HepG2 (cell line): ENCODE measurements around the gene VPS11. TPM values are rescaled to one million over a fixed set of nuclear protein-coding genes. Genes with fewer than 3 reads are reported as not detected.
A peak's percentile ranks its signal among the peaks of the same experiment; 100 is the strongest.

Experiments used
- AKNA ChIP-seq: sonication (generic); formaldehyde crosslinking; IDR thresholded peaks from 2 replicates; pipeline ENCODE4 v1.4.0; 2020; ENCODE audit warnings: missing genetic modification reagents, borderline replicate concordance
- CENPBD1 ChIP-seq: sonication (generic); formaldehyde crosslinking; IDR thresholded peaks from 2 replicates; pipeline ENCODE4 v1.8.0; 2022; ENCODE audit warnings: missing genetic modification reagents, low read depth, mild to moderate bottlenecking, borderline replicate concordance
- HES4 ChIP-seq: sonication (generic); formaldehyde crosslinking; IDR thresholded peaks from 2 replicates; pipeline ENCODE4 v1.9.0; 2021; ENCODE audit warnings: mild to moderate bottlenecking, missing genetic modification reagents, borderline replicate concordance
- KIAA2018 ChIP-seq: sonication (generic); formaldehyde crosslinking; IDR thresholded peaks from 2 replicates; pipeline ENCODE4 v1.5.0; 2020; ENCODE audit warnings: mild to moderate bottlenecking, missing genetic modification reagents, borderline replicate concordance
- RBAK ChIP-seq: sonication (generic); formaldehyde crosslinking; IDR thresholded peaks from 2 replicates; pipeline ENCODE4 v1.5.1; 2020; ENCODE audit warnings: mild to moderate bottlenecking, missing genetic modification reagents
- ZC3H13 ChIP-seq: sonication (generic); formaldehyde crosslinking; IDR thresholded peaks from 2 replicates; pipeline ENCODE4 v1.8.1; 2023; ENCODE audit warnings: mild to moderate bottlenecking, missing genetic modification reagents, moderate library complexity
- ZNF549 ChIP-seq: sonication (generic); formaldehyde crosslinking; IDR thresholded peaks from 2 replicates; pipeline ENCODE4 v1.5.0; 2020; ENCODE audit warnings: missing genetic modification reagents
- ZSCAN29 ChIP-seq: sonication (generic); formaldehyde crosslinking; conservative IDR thresholded peaks from 2 replicates; pipeline ENCODE4 v1.4.0; 2020; ENCODE audit warnings: mild to moderate bottlenecking, missing genetic modification reagents
- polyA plus RNA-seq, 8 experiments: library from polyadenylated mRNA; depleted of rRNA in 3 of 8; stranded (reverse) in 7 of 8; unstranded in 1 of 8; fragments of >200 nt; fragmentation: Illumina TruSeq in 4 of 8; extraction: Trizol in 4 of 8; gene quantifications; 2 replicates each; pipeline versions ENCODE4 v1.2.1 to v1.2.3, GENCODE V29; 2011 to 2016; ENCODE audit warnings: low read depth in 4 of 8, missing spikeins in 1 of 8, mixed read lengths in 1 of 8; ENCODE audit not compliant: insufficient read depth in 1 of 8
- total RNA-seq, 5 experiments: library from RNA; depleted of rRNA; stranded (reverse); fragments of >200 nt; fragmentation: Illumina TruSeq; extraction: Trizol; gene quantifications; 2 replicates each; pipeline ENCODE4 v1.2.3, GENCODE V29; 2016; ENCODE audit warnings: low read depth in 1 of 5

Gene VPS11
- total and polyA plus RNA-seq, 2 of the 13 experiments (the other 11 are each of a cell fraction or from before 2014, with no cell fraction given) = 13.7 to 21.6 TPM

GRCh38 chr11:119093942-119094815 is 26.6 kb downstream of the VPS11 start (continued):
- TF ChIP-seq KIAA2018 (CRISPR knock-in tag) (no peak), CENPBD1 (CRISPR knock-in tag) (no peak), ZSCAN29 (CRISPR knock-in tag) (no peak), ZC3H13 (CRISPR knock-in tag) (peak; percentile 80; the same call in 1 of the 2 replicates), HES4 (CRISPR knock-in tag) (no peak), ZNF549 (CRISPR knock-in tag) (no peak), RBAK (CRISPR knock-in tag) (peak; percentile 38; the same call in 1 of the 2 replicates), AKNA (CRISPR knock-in tag) (no peak)
